ENCODE results near the gene DIDO1. TPM values are rescaled to one million over a fixed set of nuclear protein-coding genes. Genes with fewer than 3 reads are reported as not detected.

DIDO1 gene
- polyA plus RNA-seq, 2 of the 4 experiments (the other 2 are of a cell fraction): 12.6 to 14.8 TPM

GRCh38 chr20:62879275-62880146 lies 46.8 kb downstream of the DIDO1 start (continued):
- no peak for TF ChIP-seq CTCF (IDR thresholded peaks at IDR 0.05)
- TF ChIP-seq EHMT2 (IDR thresholded peaks at IDR 0.05; ENCODE audit: low read depth): no peak
- no peak for TF ChIP-seq NR3C1 (IDR thresholded peaks at IDR 0.05)
- no peak for TF ChIP-seq USF2 (IDR thresholded peaks at IDR 0.05)
- TF ChIP-seq JUN (IDR thresholded peaks at IDR 0.05): no peak
- no peak for TF ChIP-seq RARB (CRISPR knock-in tag; IDR thresholded peaks at IDR 0.05)
- TF ChIP-seq ZSCAN20 (CRISPR knock-in tag; IDR thresholded peaks at IDR 0.05): no peak

- WGBS (ENCODE audit: missing lambda C conversion rate): 81% methylated on average over 20 of the region's 20 CpGs
- DNase-seq (ENCODE audit: low read depth in 1 of 2, low spot score in 1 of 2): no peak
- Histone ChIP-seq H3K4me1 (peaks cover 15% of the 10 kb centered on the region), H3K27ac (no peak overlapping the region), H3K9me3 (no peaks in the 10 kb centered on the region), H3K4me3 (no peak overlapping the region), H3K4me2 (no peak overlapping the region)
- no peak for TF ChIP-seq EHMT2 (IDR thresholded peaks at IDR 0.05; ENCODE audit: low read depth)
- TF ChIP-seq POLR2AphosphoS2 (conservative IDR thresholded peaks at IDR 0.05; ENCODE audit: low read length): no peak
- TF ChIP-seq ELK1 (IDR thresholded peaks at IDR 0.05; ENCODE audit: low read depth, low read length): no peak
- TF ChIP-seq RARB (CRISPR knock-in tag; IDR thresholded peaks at IDR 0.05): no peak
- no peak for TF ChIP-seq RNF2 (IDR thresholded peaks at IDR 0.05; ENCODE audit: borderline replicate concordance, low read depth)
- ChIA-PET POLR2A (no interaction called here), CTCF (interaction anchor here (0.5 to 8.1 kb wide), 4 partner anchors 12 to 34 kb away, joined by 3 to 121 read pairs (median 22); partner anchors contain the start of gene TCFL5)
- no peak for ATAC-seq
- no peak for FAIRE-seq
Measured at GRCh38 chr20:62878244-62879038, 47.9 kb downstream of the DIDO1 start.

GRCh38 chr20:62876902-62877816 lies 49.1 kb downstream of the DIDO1 start:
- Histone ChIP-seq H3K27ac (peak overlapping the region in 1 of 2 experiments; percentile 84; a peak in 2 of 6 replicates), H3K4me3 (no peak overlapping the region), H3K9me3 (no peaks in the 10 kb centered on the region), H3K4me1 (peaks cover 15% of the 10 kb centered on the region), H3K4me2 (no peak overlapping the region)
- TF ChIP-seq FOXS1 (CRISPR knock-in tag; IDR thresholded peaks at IDR 0.05) (no peak), CBX2 (IDR thresholded peaks at IDR 0.05; ENCODE audit: borderline replicate concordance, low read depth) (no peak), JUNB (IDR thresholded peaks at IDR 0.05) (no peak), HMGXB4 (CRISPR knock-in tag; IDR thresholded peaks at IDR 0.05; ENCODE audit: borderline replicate concordance) (no peak), POLR2AphosphoS2 (conservative IDR thresholded peaks at IDR 0.05; ENCODE audit: low read length) (no peak), SMC3 (IDR thresholded peaks at IDR 0.05) (no peak), NPAS2 (CRISPR knock-in tag; IDR thresholded peaks at IDR 0.05; ENCODE audit: borderline replicate concordance) (no peak), ESRRA (IDR thresholded peaks at IDR 0.05; ENCODE audit: borderline replicate concordance, low read length) (no peak), ZNF302 (CRISPR knock-in tag; IDR thresholded peaks at IDR 0.05) (no peak), CBX8 (IDR thresholded peaks at IDR 0.05) (no peak), FOSB (CRISPR knock-in tag; IDR thresholded peaks at IDR 0.05) (no peak), SREBF2 (IDR thresholded peaks at IDR 0.05) (no peak)
- FAIRE-seq (no peak), ATAC-seq (peak in 1 of 2 experiments; percentile 1; a peak in 1 of 6 replicates), DNase-seq (ENCODE audit: low read depth in 1 of 2, low spot score in 1 of 2) (no peak)
- ChIA-PET CTCF (interaction anchor here (0.6 to 8.1 kb wide), 9 partner anchors 10 to 132 kb away, joined by 3 to 121 read pairs (median 8); partner anchors contain the start of gene TCFL5), POLR2A (no interaction called here)
- WGBS (ENCODE audit: missing lambda C conversion rate): 88% methylated on average over 20 of the region's 48 CpGs

All from A549 (cell line).